ENCODE measurements around the gene PLEKHA7. TPM values are rescaled to one million over a fixed set of nuclear protein-coding genes. Genes with fewer than 3 reads are reported as not detected.
A peak's percentile ranks its signal among the peaks of the same experiment; 100 is the strongest.

Gene PLEKHA7
- total RNA-seq, 1 experiment from 2014 or later = 8.9 TPM

DNA sequence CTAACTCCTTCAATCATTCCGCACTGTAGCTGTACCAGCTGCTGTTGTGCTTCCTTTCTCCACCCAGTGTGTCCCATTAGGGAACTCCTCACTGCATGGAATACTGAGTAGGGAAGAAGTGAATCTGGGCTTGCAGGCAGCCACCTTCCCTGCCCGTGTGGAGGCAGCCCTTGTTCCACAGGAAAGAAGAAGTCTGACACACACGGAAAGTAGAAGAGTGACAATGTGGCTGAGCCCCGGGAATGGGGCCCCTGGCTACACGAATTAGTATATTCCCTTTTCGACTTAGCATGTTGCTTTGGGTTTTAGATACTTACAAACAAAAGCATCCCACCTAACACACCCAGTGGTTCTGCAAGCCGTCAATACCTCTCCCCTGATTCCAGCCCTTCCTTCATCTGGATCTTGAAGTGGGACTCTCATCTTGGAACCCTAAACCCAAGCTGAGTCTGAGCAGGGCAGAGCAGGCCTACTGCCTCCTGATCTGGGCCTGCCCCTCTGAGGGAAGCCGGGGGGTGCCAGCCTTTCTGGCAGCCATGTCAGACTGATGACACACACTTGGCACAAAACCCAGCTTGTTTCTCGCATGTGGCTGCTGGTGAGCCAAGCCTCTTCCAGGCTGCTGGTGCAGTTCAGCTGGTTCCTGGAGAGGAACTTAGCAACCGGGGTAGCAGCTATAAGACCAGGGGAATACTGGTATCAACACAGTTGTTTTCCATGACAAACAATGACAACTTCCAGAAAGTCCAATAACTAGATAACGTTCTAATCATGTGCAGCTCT is 204.1 kb downstream of the PLEKHA7 start:
- DNase-seq (ENCODE audit: low read depth) = peak; percentile 76

DNA sequence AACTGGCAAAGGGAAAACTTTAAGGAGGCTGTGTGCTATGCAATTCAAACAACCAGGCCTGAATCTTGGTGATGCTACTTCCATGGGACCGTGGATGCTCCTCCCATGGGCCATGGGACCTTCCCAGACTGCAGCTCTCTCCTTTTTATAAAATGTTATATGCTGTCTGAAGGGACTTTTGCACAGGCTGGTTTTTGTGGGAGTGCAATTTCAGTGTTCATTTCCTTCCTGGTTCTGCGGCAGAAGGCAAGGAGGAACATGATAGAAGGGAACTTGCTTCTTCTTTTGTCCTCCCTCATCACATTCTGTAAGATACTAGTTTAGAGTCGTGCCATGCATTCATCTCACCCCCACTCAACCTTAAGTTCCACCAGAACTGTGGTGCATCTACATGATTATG is 206.9 kb downstream of the PLEKHA7 start:
- DNase-seq (ENCODE audit: low read depth) = no peak

DNA sequence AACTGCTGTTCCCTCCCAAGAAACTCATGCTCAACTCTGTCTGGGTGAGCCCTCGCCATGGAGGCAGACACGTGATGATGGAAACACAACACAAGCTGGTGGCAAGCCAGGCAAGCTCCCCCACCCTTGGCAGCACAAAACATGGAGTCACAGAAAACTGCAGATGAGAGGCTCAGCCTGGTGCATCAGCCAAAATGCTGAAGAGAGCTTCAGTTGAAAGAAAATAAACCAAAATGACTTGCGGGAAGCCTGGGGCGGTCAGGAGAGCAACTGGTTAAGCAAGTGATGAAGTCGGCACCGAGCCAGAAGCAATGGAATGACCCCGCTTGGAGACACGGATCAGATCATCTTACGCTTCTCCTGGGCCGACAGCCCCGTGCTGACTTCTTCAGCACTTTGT is 207.4 kb downstream of the PLEKHA7 start:
- DNase-seq (ENCODE audit: low read depth) = peak; percentile 51

GRCh38 chr11:16805938-16806337 is 208.3 kb downstream of the PLEKHA7 start:
- peak; percentile 63 for DNase-seq (ENCODE audit: low read depth)

GRCh38 chr11:16804104-16804947 is 209.9 kb downstream of the PLEKHA7 start:
- no peak for DNase-seq (ENCODE audit: low read depth)

- no peak for DNase-seq (ENCODE audit: low read depth)
Measured at GRCh38 chr11:16801288-16801980, 212.8 kb downstream of the PLEKHA7 start.

- no peak for DNase-seq (ENCODE audit: low read depth)
Measured at GRCh38 chr11:16800382-16800781, 213.8 kb downstream of the PLEKHA7 start.

- no peak for DNase-seq (ENCODE audit: low read depth)
Measured at GRCh38 chr11:16799890-16800289, 214.3 kb downstream of the PLEKHA7 start.

DNA sequence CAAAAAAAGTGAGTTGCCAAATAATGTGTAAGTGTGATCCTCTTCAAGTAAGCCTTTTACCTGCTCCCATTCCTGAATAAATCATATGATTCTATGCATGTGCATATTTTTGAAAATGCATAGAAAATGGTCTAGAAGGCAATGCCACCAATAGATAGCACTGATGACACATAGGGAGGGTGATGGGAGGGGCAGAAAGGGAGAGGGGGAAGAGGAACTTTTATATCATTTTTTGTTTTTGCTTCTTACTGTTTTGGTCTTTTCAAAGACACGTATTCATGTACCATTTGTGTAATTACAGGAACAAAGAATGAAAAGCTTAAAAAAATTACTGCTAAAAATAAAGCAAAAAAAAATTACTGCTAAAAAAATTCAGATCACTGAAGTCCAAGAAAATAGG is 215.0 kb downstream of the PLEKHA7 start:
- no peak for DNase-seq (ENCODE audit: low read depth)

GRCh38 chr11:16797776-16798175 is 216.4 kb downstream of the PLEKHA7 start:
- DNase-seq (ENCODE audit: low read depth) = no peak

GRCh38 chr11:16796311-16796710 is 217.9 kb downstream of the PLEKHA7 start:
- DNase-seq (ENCODE audit: low read depth) = no peak

DNA sequence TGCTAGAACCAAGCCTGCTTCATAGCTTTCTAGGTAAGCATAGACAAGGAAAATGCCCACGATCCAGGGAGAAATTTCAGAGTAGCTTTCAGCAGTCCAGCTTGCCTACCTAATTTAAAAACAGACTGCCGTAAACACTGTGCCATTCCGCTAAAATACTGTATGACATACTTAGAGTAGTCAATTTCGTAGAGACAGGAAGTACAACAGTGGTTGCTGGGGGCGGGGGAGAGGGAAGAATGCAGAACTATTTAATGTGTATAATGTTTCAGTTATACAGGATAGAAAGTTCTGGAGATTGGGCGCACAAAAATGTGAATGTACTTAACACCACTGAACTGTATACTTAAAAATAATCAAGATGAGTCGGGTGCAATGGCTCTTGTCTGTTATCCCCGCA is 219.1 kb downstream of the PLEKHA7 start:
- DNase-seq (ENCODE audit: low read depth) = no peak

GRCh38 chr11:16794047-16794818 is 220.0 kb downstream of the PLEKHA7 start:
- DNase-seq (ENCODE audit: low read depth) = no peak

DNA sequence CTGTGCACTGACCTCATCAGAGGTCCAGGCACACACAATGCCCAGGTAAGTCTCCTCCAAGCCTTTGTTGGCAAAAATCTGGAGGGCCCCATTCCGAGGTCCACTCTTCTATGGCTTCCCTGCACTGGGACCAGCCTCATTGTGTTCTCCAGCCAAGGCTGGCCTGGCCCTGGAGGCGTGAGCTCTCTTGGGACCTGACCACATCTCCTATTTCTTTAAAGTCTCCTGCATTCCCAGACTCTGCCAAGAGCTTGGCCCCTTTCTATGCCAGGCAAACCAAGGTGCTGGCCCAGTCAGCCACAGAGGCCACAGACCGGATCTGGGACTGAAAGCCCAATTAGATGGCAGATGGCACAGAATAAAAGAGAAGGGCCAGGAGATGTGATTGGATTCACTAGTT is 220.7 kb downstream of the PLEKHA7 start:
- DNase-seq (ENCODE audit: low read depth) = no peak

GRCh38 chr11:16793009-16793408 is 221.2 kb downstream of the PLEKHA7 start:
- DNase-seq (ENCODE audit: low read depth) = no peak

GRCh38 chr11:16792426-16792825 is 221.8 kb downstream of the PLEKHA7 start:
- peak; percentile 35 for DNase-seq (ENCODE audit: low read depth)

- DNase-seq (ENCODE audit: low read depth) = peak; percentile 88
Measured at GRCh38 chr11:16791191-16791961, 222.8 kb downstream of the PLEKHA7 start.

GRCh38 chr11:16790486-16791190 is 223.6 kb downstream of the PLEKHA7 start:
- DNase-seq (ENCODE audit: low read depth) = no peak

DNA sequence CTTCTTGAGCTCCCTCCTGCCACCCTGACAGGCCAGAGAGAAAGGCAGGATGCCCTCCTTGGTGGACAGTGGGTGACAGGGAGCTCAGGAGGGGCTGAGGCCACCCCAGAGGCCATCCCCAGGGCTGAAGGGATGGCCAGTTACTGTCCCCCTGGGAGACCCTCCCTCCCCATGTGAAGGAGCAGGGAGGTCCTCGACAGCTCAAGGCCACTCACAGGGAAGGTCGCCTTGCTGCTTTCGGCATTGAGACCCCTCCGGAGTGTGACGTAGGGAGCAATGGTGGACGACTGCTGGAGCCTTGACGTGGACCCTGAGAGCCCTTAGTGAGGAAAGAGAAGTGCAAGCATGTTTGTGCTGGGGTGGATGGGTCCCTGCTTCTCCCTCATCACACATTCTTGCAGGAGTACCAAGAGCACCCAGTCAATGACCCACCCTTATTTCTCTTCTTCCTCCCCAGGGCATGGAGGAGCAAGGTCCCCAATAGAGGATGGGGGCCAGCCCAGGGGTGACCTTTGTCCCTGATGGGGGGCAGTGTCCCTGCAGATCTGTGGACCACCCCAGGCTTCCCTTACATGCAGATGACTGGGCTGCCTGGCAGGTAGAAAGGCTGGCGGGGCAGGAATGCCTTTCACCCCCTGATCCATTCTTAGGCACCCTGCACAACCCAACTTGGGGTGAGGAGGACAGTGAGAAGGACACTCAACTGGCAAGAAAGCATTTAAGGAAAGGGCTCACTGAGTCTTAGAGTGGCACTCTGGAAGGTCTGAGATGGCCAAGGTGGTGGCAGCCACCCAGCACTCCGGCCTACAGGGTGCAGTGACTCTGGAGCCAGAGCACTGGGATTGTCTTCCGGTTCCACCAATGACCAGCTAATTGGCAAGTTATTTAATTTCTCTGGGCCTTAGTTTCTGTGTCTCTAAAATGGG is 224.4 kb downstream of the PLEKHA7 start:
- DNase-seq (ENCODE audit: low read depth) = no peak

All from Daoy (cell line).